GM19351 (cell line): ENCODE data around the gene NOS1.
"Not testable (repeated sequence)": the region's sequence is repeated elsewhere in the genome, so short reads cannot be mapped to it uniquely, and the experiment has no call there.

Experiments
- ATAC-seq: cut with Tn5 transposase; IDR thresholded peaks from one replicate; pipeline ENCODE4 v1.9.1; 2021; ENCODE audit warnings: mild to moderate bottlenecking, moderate library complexity; ENCODE audit not compliant: unreplicated experiment

The NOS1 gene

GRCh38 chr12:117181468-117181843 lies 180.0 kb downstream of the NOS1 start:
- not testable (repeated sequence) for ATAC-seq

GRCh38 chr12:117180758-117181467 lies 180.5 kb downstream of the NOS1 start:
- no peak for ATAC-seq

- no peak for ATAC-seq
Measured at GRCh38 chr12:117178745-117179144, 182.7 kb downstream of the NOS1 start.

DNA sequence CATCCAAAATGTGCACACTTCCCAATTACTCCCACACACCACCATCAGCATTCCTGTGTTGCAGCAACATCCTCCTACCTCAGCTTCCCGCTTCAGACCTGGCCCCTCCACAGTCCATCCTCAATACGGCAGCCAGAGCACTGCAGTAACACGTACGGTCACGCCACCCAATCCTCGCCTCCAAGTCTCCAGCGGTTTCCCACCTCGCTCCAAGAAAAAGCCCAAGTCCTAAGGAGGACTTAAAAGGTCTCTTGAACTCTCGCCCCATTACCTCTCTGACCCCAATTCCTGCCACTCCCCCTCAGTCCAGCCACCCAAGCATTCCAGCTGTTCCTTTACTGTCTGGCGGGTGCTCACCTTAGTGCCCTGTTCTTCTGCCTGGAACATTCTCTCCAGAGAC lies 183.1 kb downstream of the NOS1 start:
- ATAC-seq, result no peak

DNA sequence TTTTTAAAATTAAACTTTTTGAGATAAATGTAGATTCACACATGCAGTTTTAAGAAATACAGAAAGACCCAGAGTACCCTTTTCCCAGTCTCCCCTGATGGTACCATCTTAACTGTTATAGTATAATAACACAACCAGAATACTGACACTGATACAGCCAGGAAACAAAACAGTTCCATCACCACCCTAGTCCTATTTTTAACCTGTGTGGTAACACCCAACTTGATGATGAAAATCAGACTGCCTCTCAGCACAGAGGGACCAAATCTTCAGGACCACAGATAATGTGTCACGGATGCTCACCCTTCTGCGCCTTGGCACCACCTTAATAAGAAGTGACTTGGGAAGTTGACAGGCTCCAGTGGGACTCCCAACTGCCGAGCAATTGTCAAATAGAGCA lies 189.3 kb downstream of the NOS1 start:
- ATAC-seq, result no peak

DNA sequence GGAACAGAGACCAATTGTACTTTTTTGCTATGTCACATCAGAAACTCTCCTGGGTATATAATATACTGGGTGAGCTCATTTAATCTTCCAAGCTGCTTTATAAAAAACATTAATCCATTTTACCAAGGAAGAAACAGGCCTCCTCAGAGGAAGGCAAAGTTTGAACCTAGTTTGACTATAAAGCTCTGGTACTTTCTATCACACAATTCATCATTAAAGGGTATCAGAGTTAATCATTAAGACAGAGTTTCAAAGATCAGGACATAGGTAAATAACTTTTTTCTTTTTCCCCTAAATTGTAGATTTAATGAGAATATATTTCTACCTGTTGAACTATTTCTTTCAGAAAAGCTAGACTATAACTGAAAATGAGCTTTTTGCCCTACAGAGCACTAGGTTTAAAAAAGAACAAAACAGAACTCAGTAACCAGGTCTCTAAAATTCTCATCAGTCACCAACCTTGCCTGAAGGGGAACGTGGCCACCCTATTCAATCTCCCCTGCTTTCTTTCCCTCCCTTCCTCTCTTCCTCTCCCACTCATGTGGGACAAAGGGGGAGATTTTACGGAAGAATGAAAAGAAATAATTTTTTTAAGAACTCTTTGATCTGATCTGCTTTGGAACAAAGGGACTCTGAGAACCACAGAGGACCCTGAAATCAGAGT lies 189.8 kb downstream of the NOS1 start:
- no peak for ATAC-seq

GRCh38 chr12:117169548-117169947 lies 191.9 kb downstream of the NOS1 start:
- ATAC-seq, result no peak

- no peak for ATAC-seq
Measured at GRCh38 chr12:117168976-117169375, 192.4 kb downstream of the NOS1 start.

DNA sequence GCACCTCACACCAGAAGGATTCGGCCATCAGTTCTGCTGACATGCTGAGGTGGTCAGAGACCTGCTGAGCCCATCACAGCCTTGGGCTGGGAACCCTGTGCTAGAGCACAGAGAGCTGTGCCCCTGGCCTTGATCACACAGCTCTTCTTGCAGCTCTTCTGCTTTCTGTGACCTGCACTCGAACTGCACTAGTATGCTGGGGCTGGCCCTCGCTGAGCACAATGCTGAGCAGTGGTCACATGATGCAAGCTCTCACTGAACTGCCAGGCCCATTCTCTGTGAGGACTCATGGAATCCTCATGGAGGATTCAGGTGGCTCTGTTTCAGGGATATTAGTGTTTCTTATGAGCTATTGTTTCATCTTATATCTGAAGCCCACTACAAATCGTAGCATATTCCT lies 193.7 kb downstream of the NOS1 start:
- ATAC-seq, result no peak

- peak; percentile 71 for ATAC-seq
Measured at GRCh38 chr12:117166107-117166506, 195.3 kb downstream of the NOS1 start.

GRCh38 chr12:117165342-117165741 lies 196.1 kb downstream of the NOS1 start:
- no peak for ATAC-seq

GRCh38 chr12:117162633-117163032 lies 198.8 kb downstream of the NOS1 start:
- ATAC-seq, result no peak

DNA sequence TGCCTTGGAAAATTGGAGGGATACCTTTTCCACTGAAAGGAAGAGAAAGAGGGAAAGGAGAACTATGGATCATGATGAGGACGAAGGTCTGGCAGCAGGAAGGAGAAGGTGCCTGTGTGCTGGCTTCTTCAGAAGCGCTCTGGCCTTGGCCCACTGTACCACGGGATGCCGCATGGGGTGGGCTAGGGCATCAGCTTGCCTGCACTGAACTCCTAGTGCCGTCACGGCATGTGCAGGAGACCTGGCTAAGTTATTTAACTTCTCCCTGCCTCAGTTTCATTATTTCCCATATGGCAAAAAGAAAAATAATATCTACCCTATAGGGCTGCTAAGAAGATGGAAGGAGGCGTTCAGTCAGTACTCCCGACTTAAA lies 199.3 kb downstream of the NOS1 start:
- ATAC-seq, result no peak

DNA sequence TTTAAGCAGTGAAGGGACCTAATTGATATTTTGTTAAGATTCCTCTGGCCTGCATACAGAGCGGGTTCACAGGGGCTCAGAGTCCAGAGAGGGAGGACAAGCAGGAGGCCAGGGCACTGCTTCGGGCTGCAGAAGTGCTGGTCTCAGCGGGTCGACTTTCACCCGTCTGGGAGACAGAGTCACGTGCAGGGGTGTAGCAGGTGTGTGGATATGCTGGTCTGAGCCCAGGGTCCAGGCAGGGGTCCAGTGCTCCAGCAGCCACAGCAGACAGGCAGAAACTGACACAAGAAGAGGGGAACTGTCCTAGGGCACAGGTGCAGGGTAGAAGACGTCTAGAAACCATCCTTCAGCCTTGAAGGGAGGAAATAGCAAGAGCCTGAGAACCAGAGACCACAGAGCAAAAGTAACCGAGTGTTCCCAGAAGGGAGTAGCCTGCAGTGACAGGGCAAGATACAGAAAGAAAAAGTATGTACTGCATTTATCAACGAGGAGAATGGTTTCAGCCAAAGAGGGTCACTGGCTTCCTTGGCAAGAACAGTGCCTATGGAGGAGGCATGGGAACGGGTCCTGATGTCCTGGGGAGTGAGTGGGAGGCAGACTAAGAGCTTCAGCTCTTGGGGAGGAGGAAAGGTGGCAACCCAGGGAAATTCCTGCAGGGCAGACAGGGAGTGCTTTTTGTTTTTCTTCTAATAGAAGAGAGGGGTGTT lies 199.8 kb downstream of the NOS1 start:
- no peak for ATAC-seq

DNA sequence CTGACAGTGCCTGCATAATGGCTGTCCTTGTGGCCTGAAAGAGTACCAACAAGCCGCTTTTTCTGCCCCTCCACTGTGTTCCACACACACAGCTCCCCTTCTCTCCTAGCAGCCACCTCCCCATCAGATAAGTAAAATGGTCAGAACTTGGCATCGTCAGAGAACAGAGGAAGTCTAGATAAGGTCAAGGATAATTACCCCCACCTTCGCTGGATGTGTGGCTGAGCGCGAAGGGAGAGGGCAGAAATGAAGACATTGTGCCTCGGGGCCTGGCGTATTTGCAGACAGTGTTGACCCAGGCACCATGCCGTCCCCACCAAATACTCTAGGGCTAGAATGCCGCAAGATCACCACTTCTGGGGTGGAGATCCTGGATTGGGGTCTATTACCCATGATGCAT lies 201.8 kb downstream of the NOS1 start:
- no peak for ATAC-seq

DNA sequence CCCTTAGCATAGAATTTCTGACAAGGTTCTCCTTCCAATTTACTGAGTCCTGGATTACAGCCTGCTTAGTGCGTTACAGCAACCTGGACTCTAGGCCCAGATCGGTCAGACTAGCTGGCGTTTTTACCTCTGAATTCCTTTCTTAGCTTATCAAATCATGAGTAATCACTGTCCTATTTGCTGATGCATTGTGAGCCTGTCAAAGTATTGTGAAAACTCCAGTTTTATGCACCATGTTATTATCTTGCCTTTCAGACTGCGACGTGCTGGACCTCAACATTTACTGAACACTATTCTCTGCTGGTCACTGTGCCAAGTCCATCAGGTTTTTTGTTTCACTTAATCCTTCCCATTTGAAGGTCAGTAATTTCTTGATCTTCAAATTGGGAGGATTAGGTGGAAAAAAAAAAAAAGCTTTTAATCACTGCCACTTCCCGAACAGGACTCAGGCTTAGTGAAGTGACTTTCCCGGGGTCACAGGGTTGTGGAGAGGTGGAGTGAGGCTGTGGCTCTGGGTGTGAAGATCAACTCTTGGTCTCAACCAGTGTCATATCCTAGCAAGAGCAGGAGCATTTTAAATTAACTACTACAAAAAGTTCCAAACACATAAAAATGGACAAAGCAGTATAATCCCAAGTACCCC lies 202.4 kb downstream of the NOS1 start:
- ATAC-seq, result no peak
